PC-9 (cell line): ENCODE data around the gene ZCCHC14. TPM values are rescaled to one million over a fixed set of nuclear protein-coding genes. Genes with fewer than 3 reads are reported as not detected.

Experiments used
- BruUV-seq: library from RNA; stranded (reverse); fragments of 400-500 nt; replicated peaks from 2 replicates; lab custom pipeline; 2021; lab: Mats Ljungman, UMichigan
- CTCF ChIA-PET: fragments of 300-600 bp; sonication (Branson Sonifier 250); formaldehyde crosslinking; loops from one replicate; lab custom pipeline; 2022; ENCODE audit warnings: antibody characterized with exemption; lab: Charles Lee
- POLR2A ChIA-PET: fragments of 300-600 bp; sonication (Branson Sonifier 250); formaldehyde crosslinking; loops from one replicate; lab custom pipeline; 2022; ENCODE audit warnings: antibody characterized with exemption; ENCODE audit not compliant: unreplicated experiment; lab: Charles Lee
- DNase-seq, 2 experiments: peaks; one replicate each; pipeline versions ENCODE4 v3.0.0 to v3.0.0-alpha.2; 2015 to 2022; ENCODE audit warnings: mixed read lengths in 1 of 2
- H2AFZ ChIP-seq: fragments of 200-600 bp; sonication (generic); 2 replicates; pipeline ENCODE4 v1.8.1; 2017; ENCODE audit warnings: antibody characterized with exemption
- H3F3A ChIP-seq: fragments of 200-600 bp; sonication (generic); 2 replicates; pipeline ENCODE4 v1.8.1; 2017; ENCODE audit warnings: antibody characterized with exemption, mild to moderate bottlenecking, low read depth; ENCODE audit not compliant: insufficient read depth
- H3K27ac ChIP-seq: fragments of 200-600 bp; sonication (generic); 2 replicates; pipeline ENCODE4 v1.6.1; 2016; ENCODE audit warnings: mixed run types
- H3K27me3 ChIP-seq: fragments of 200-600 bp; sonication (generic); 2 replicates; pipeline ENCODE4 v1.6.1; 2016; ENCODE audit warnings: low read depth, mixed run types; ENCODE audit not compliant: insufficient read depth
- H3K36me3 ChIP-seq: fragments of 200-600 bp; sonication (generic); 2 replicates; pipeline ENCODE4 v1.6.1; 2016; ENCODE audit warnings: low read depth, mixed run types
- H3K4me1 ChIP-seq: fragments of 200-600 bp; sonication (generic); replicated peaks from 2 replicates; pipeline ENCODE4 v1.6.1; 2016; ENCODE audit warnings: mixed run types; ENCODE audit not compliant: insufficient read depth
- H3K4me2 ChIP-seq: fragments of 200-600 bp; sonication (generic); 2 replicates; pipeline ENCODE4 v1.6.1; 2017; ENCODE audit warnings: mixed run types
- H3K4me3 ChIP-seq: fragments of 200-600 bp; sonication (generic); 2 replicates; pipeline ENCODE4 v1.6.1; 2016; ENCODE audit warnings: mixed run types
- H3K79me2 ChIP-seq: fragments of 200-600 bp; sonication (generic); 2 replicates; pipeline ENCODE4 v1.6.1; 2017; ENCODE audit warnings: low read depth, mixed run types
- H3K9me2 ChIP-seq: fragments of 200-600 bp; sonication (generic); 2 replicates; pipeline ENCODE4 v1.8.1; 2017; ENCODE audit warnings: mild to moderate bottlenecking; ENCODE audit not compliant: insufficient read depth
- H3K9me3 ChIP-seq: fragments of 200-600 bp; sonication (generic); 2 replicates; pipeline ENCODE4 v1.8.1; 2016; ENCODE audit warnings: low read depth; ENCODE audit not compliant: insufficient read depth
- H4K20me1 ChIP-seq: fragments of 200-600 bp; sonication (generic); 2 replicates; pipeline ENCODE4 v1.8.1; 2017; ENCODE audit not compliant: insufficient read depth
- EZH2 ChIP-seq: fragments of 200-600 bp; sonication (generic); IDR thresholded peaks from 2 replicates; pipeline ENCODE4 v1.8.0; 2017; ENCODE audit warnings: antibody characterized with exemption, low read depth
- intact Hi-C: fragments of 100-400 bp; cut with micrococcal nuclease; formaldehyde crosslinking; loops from one replicate; pipeline ENCODE4 v1.10.0; 2022; ENCODE audit not compliant: unreplicated experiment
- total RNA-seq: library from RNA; stranded (reverse); gene quantifications from 2 replicates; pipeline ENCODE4 v1.2.3, GENCODE V29; 2021
- TF ChIP-seq, protein P1 (sequence below): fragments of 200-600 bp; sonication (generic); conservative IDR thresholded peaks from 2 replicates; pipeline ENCODE4 v1.6.1; 2017; ENCODE audit warnings: mixed run types, antibody characterized with exemption, mild to moderate bottlenecking, moderate library complexity

The ZCCHC14 gene
- total RNA-seq, 1 experiment from 2014 or later: 17.9 TPM

DNA sequence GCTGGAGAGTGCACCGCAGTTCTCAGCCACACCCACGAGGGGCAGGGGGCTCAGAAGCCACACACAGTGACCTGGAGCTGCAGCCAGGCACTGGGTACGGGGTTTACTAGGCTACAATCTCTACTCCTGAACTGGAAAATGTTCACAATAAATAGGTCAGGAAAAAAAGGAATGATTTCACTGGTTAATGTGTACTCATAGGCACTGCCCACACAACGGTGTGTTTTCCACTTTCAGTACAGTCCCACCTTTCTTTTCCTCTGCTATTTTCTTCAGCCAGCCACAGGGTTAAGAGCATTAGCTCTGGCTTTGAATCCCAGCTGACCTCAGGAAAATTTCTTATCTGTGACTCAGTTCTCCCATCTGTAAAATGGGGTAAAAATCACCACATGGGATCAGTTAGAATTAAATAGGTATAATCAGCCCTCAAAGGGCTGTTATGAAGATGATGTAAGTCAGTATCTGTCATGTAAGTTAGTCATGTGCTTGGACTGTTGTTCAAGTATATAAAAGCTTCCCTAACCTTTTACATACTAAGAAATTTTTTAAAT is 35.7 kb downstream of the ZCCHC14 start:
- Histone ChIP-seq H3K27me3 (no peaks in the 10 kb centered on the region), H3K79me2 (peaks cover 14% of the 10 kb centered on the region), H3K36me3 (0 out of 2 replicates have a peak, but pooled peaks cover 5% of the 10 kb centered on the region), H3K27ac (peak overlapping the region; percentile 98), H4K20me1 (peaks cover 3% of the 10 kb centered on the region; the same call in 1 of the 2 replicates), H3K9me2 (no peaks in the 10 kb centered on the region), H3K4me2 (peak overlapping the region; percentile 73), H3K9me3 (no peaks in the 10 kb centered on the region), H3K4me1 (peaks cover 36% of the 10 kb centered on the region), H2AFZ (no peak overlapping the region), H3K4me3 (peak overlapping the region; percentile 28; the same call in 1 of the 2 replicates), H3F3A (peaks cover 31% of the 10 kb centered on the region)
- no TSS peak for BruUV-seq
- ChIA-PET CTCF (no interaction called here), POLR2A (no interaction called here)
- intact Hi-C loops: loop anchor here (5.0 kb wide), 1 partner anchor 490 kb away; no protein-coding TSS in a partner anchor
- TF ChIP-seq, protein P1, sequence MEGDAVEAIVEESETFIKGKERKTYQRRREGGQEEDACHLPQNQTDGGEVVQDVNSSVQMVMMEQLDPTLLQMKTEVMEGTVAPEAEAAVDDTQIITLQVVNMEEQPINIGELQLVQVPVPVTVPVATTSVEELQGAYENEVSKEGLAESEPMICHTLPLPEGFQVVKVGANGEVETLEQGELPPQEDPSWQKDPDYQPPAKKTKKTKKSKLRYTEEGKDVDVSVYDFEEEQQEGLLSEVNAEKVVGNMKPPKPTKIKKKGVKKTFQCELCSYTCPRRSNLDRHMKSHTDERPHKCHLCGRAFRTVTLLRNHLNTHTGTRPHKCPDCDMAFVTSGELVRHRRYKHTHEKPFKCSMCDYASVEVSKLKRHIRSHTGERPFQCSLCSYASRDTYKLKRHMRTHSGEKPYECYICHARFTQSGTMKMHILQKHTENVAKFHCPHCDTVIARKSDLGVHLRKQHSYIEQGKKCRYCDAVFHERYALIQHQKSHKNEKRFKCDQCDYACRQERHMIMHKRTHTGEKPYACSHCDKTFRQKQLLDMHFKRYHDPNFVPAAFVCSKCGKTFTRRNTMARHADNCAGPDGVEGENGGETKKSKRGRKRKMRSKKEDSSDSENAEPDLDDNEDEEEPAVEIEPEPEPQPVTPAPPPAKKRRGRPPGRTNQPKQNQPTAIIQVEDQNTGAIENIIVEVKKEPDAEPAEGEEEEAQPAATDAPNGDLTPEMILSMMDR: no peak
- TF ChIP-seq EZH2: no peak
- DNase-seq: peak in 1 of 2 experiments; percentile 74

DNA sequence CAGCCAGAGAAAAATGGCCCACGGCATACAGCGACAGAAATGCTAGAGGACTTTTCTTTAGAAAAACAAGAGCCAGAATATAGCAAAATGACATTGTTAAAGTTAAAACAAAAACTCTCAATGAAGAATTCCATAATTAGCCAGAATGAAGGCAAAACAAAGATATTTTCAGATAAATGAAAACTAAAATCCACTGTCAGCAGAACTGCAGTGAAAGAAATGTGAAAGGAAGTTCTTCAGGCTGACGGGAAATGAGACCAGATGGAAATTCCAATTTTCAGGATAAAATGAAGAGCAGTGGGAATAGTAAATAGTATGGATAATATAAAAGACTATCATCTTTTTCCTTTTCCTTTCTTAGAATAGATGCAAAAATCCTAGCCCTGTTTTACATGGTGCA is 38.4 kb downstream of the ZCCHC14 start:
- 0 out of 2 replicates have a peak, but pooled peaks cover 5% of the 10 kb centered on the region for H3K36me3 ChIP-seq
- POLR2A ChIA-PET: interaction anchor here (1.0 kb wide), 1 partner anchor 137 kb away, joined by 4 read pairs; the partner anchor contains the start of gene C16orf95
- intact Hi-C loops: no loop called here

DNA sequence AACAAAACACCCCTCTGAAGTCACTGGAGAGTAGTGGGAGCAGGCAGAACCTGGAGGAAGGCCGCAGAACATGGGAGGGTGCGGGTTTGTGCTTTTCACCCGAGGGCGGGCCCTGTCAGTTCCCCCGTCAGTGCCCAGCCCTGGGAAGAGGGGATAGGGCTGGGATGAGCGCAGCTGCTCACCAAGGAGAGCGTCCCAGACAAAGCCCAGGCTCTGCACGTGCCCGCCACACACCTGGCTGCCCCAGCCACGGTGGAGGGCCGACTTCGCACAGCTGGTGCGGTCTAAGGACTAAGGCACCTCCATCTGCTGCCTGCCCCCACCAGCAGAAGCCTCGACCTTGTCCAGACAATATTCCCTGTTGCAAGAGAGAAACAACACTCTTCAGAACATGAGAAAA is 39.5 kb downstream of the ZCCHC14 start:
- Histone ChIP-seq H3K36me3 (0 out of 2 replicates have a peak, but pooled peaks cover 8% of the 10 kb centered on the region), H3K27ac (no peak overlapping the region), H3K4me1 (peaks cover 18% of the 10 kb centered on the region), H3K79me2 (peaks cover 12% of the 10 kb centered on the region; the same call in 1 of the 2 replicates), H3K27me3 (no peaks in the 10 kb centered on the region), H3K9me3 (no peaks in the 10 kb centered on the region), H3K4me3 (no peak overlapping the region), H3F3A (peaks cover 19% of the 10 kb centered on the region), H3K9me2 (no peaks in the 10 kb centered on the region), H3K4me2 (no peak overlapping the region), H4K20me1 (0 out of 2 replicates have a peak, but pooled peaks cover 2% of the 10 kb centered on the region), H2AFZ (no peak overlapping the region)
- intact Hi-C loops: no loop called here
- ChIA-PET POLR2A (interaction anchor here (1.0 kb wide), 1 partner anchor 136 kb away, joined by 4 read pairs; the partner anchor contains the start of gene C16orf95), CTCF (no interaction called here)
- no peak for DNase-seq
- no TSS peak for BruUV-seq
- TF ChIP-seq EZH2: no peak

More for the DNA sequence above, 38.4 kb downstream of the ZCCHC14 start:
- H3K9me2 ChIP-seq: no peaks in the 10 kb centered on the region
- no peaks in the 10 kb centered on the region for H3K9me3 ChIP-seq
- H3K79me2 ChIP-seq: peaks cover 12% of the 10 kb centered on the region; the same call in 1 of the 2 replicates
- H3K4me3 ChIP-seq: no peak overlapping the region
- DNase-seq: no peak
- CTCF ChIA-PET: no interaction called here
- H3K4me2 ChIP-seq: no peak overlapping the region
- no peaks in the 10 kb centered on the region for H3K27me3 ChIP-seq
- H2AFZ ChIP-seq: no peak overlapping the region
- TF ChIP-seq, protein P1: no peak
- no peak for TF ChIP-seq EZH2
- peaks cover 23% of the 10 kb centered on the region for H3K4me1 ChIP-seq
- BruUV-seq: no TSS peak
- H3K27ac ChIP-seq: no peak overlapping the region
- H3F3A ChIP-seq: peaks cover 26% of the 10 kb centered on the region
- H4K20me1 ChIP-seq: no peaks in the 10 kb centered on the region
